ENCODE measurements around the gene ATP1A1. TPM values are rescaled to one million over a fixed set of nuclear protein-coding genes. Genes with fewer than 3 reads are reported as not detected.

The ATP1A1 gene
- total and polyA plus RNA-seq, 4 donors = 68.6 to 128 (median 82.6) TPM

GRCh38 chr1:116388122-116388521, 15.1 kb downstream of the ATP1A1 start:
- Histone ChIP-seq H3K9me3 (ENCODE audit: control insufficient read depth in 4 of 4, low read length in 3 of 4) (no peaks in the 10 kb centered on the region), H3K27me3 (ENCODE audit: control insufficient read depth in 4 of 4, insufficient read depth in 4 of 4, low read length in 3 of 4) (no peaks in the 10 kb centered on the region), H3K4me3 (ENCODE audit: low read depth in 1 of 3, low read length in 3 of 3) (no peak overlapping the region), H3K36me3 (ENCODE audit: control insufficient read depth in 4 of 4, insufficient read depth in 3 of 4, low read depth in 1 of 4, low read length in 3 of 4) (peaks cover 6 to 64% (median 50%) of the 10 kb centered on the region in 4 donors), H3K27ac (ENCODE audit: low read depth in 1 of 2, low read length in 2 of 2) (no peak overlapping the region), H3K4me1 (ENCODE audit: control insufficient read depth in 4 of 4, insufficient read depth in 4 of 4, low read length in 3 of 4) (peaks cover 3 to 39% (median 22%) of the 10 kb centered on the region in 4 donors), H3K9ac (ENCODE audit: low read depth in 1 of 2, low read length in 2 of 2) (no peak overlapping the region)
- TF ChIP-seq, protein P1, sequence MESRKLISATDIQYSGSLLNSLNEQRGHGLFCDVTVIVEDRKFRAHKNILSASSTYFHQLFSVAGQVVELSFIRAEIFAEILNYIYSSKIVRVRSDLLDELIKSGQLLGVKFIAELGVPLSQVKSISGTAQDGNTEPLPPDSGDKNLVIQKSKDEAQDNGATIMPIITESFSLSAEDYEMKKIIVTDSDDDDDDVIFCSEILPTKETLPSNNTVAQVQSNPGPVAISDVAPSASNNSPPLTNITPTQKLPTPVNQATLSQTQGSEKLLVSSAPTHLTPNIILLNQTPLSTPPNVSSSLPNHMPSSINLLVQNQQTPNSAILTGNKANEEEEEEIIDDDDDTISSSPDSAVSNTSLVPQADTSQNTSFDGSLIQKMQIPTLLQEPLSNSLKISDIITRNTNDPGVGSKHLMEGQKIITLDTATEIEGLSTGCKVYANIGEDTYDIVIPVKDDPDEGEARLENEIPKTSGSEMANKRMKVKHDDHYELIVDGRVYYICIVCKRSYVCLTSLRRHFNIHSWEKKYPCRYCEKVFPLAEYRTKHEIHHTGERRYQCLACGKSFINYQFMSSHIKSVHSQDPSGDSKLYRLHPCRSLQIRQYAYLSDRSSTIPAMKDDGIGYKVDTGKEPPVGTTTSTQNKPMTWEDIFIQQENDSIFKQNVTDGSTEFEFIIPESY (IDR thresholded peaks at IDR 0.05) = no peak
- TF ChIP-seq, protein P2, sequence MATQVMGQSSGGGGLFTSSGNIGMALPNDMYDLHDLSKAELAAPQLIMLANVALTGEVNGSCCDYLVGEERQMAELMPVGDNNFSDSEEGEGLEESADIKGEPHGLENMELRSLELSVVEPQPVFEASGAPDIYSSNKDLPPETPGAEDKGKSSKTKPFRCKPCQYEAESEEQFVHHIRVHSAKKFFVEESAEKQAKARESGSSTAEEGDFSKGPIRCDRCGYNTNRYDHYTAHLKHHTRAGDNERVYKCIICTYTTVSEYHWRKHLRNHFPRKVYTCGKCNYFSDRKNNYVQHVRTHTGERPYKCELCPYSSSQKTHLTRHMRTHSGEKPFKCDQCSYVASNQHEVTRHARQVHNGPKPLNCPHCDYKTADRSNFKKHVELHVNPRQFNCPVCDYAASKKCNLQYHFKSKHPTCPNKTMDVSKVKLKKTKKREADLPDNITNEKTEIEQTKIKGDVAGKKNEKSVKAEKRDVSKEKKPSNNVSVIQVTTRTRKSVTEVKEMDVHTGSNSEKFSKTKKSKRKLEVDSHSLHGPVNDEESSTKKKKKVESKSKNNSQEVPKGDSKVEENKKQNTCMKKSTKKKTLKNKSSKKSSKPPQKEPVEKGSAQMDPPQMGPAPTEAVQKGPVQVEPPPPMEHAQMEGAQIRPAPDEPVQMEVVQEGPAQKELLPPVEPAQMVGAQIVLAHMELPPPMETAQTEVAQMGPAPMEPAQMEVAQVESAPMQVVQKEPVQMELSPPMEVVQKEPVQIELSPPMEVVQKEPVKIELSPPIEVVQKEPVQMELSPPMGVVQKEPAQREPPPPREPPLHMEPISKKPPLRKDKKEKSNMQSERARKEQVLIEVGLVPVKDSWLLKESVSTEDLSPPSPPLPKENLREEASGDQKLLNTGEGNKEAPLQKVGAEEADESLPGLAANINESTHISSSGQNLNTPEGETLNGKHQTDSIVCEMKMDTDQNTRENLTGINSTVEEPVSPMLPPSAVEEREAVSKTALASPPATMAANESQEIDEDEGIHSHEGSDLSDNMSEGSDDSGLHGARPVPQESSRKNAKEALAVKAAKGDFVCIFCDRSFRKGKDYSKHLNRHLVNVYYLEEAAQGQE (IDR thresholded peaks at IDR 0.05) = no peak
- no peak for TF ChIP-seq SP1 (IDR thresholded peaks at IDR 0.05)
- no peak for TF ChIP-seq GABPA (IDR thresholded peaks at IDR 0.05 in 1 of 2, conservative IDR thresholded peaks at IDR 0.05 in 1 of 2)
- no peak for TF ChIP-seq JUND (IDR thresholded peaks at IDR 0.05)
- TF ChIP-seq TAF1 (conservative IDR thresholded peaks at IDR 0.05) = no peak
- no peak for TF ChIP-seq FOXA2 (IDR thresholded peaks at IDR 0.05)
- TF ChIP-seq HNF4A (conservative IDR thresholded peaks at IDR 0.05) = no peak
- no peak for TF ChIP-seq NR2F2 (IDR thresholded peaks at IDR 0.05)
- TF ChIP-seq EGR1 (IDR thresholded peaks at IDR 0.05; ENCODE audit: low read depth in 2 of 2) = no peak
- no peak for TF ChIP-seq MAX (IDR thresholded peaks at IDR 0.05)
- WGBS = 89% methylated on average over 3 of the region's 3 CpGs
- DNase-seq (ENCODE audit: low spot score) = no peak

- H3K9ac ChIP-seq (ENCODE audit: low read depth in 1 of 2, low read length in 2 of 2) = no peak overlapping the region
- WGBS = 37% methylated on average over 2 of the region's 2 CpGs
- no peak for DNase-seq (ENCODE audit: low spot score)
- peaks cover 3 to 43% (median 24%) of the 10 kb centered on the region in 4 donors for H3K4me1 ChIP-seq (ENCODE audit: control insufficient read depth in 4 of 4, insufficient read depth in 4 of 4, low read length in 3 of 4)
- H3K9me3 ChIP-seq (ENCODE audit: control insufficient read depth in 4 of 4, low read length in 3 of 4) = no peaks in the 10 kb centered on the region
- no peak overlapping the region for H3K4me3 ChIP-seq (ENCODE audit: low read depth in 1 of 3, low read length in 3 of 3)
- H3K27me3 ChIP-seq (ENCODE audit: control insufficient read depth in 4 of 4, insufficient read depth in 4 of 4, low read length in 3 of 4) = no peaks in the 10 kb centered on the region
- H3K27ac ChIP-seq (ENCODE audit: low read depth in 1 of 2, low read length in 2 of 2) = peak overlapping the region; percentile 64 to 72
- peaks cover 9 to 72% (median 56%) of the 10 kb centered on the region in 4 donors for H3K36me3 ChIP-seq (ENCODE audit: control insufficient read depth in 4 of 4, insufficient read depth in 3 of 4, low read depth in 1 of 4, low read length in 3 of 4)
- TF ChIP-seq HNF4G (IDR thresholded peaks at IDR 0.05) (no peak), HNF4A (conservative IDR thresholded peaks at IDR 0.05) (peak; percentile 43 to 50), FOXA2 (IDR thresholded peaks at IDR 0.05) (peak; percentile 93), EGR1 (IDR thresholded peaks at IDR 0.05; ENCODE audit: low read depth in 2 of 2) (no peak), SP1 (IDR thresholded peaks at IDR 0.05) (peak; percentile 45), FOXA1 (IDR thresholded peaks at IDR 0.05) (peak; percentile 77), NR2F2 (IDR thresholded peaks at IDR 0.05) (no peak), JUND (IDR thresholded peaks at IDR 0.05) (no peak), YY1 (IDR thresholded peaks at IDR 0.05) (peak; percentile 37), TAF1 (conservative IDR thresholded peaks at IDR 0.05) (no peak), GABPA (IDR thresholded peaks at IDR 0.05 in 1 of 2, conservative IDR thresholded peaks at IDR 0.05 in 1 of 2) (no peak), RAD21 (IDR thresholded peaks at IDR 0.05) (peak; percentile 21 to 59), MAX (IDR thresholded peaks at IDR 0.05) (peak; percentile 77), RXRA (IDR thresholded peaks at IDR 0.05) (peak; percentile 29 to 43)
- TF ChIP-seq, protein P3, sequence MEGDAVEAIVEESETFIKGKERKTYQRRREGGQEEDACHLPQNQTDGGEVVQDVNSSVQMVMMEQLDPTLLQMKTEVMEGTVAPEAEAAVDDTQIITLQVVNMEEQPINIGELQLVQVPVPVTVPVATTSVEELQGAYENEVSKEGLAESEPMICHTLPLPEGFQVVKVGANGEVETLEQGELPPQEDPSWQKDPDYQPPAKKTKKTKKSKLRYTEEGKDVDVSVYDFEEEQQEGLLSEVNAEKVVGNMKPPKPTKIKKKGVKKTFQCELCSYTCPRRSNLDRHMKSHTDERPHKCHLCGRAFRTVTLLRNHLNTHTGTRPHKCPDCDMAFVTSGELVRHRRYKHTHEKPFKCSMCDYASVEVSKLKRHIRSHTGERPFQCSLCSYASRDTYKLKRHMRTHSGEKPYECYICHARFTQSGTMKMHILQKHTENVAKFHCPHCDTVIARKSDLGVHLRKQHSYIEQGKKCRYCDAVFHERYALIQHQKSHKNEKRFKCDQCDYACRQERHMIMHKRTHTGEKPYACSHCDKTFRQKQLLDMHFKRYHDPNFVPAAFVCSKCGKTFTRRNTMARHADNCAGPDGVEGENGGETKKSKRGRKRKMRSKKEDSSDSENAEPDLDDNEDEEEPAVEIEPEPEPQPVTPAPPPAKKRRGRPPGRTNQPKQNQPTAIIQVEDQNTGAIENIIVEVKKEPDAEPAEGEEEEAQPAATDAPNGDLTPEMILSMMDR (IDR thresholded peaks at IDR 0.05; ENCODE audit: low read depth, low read length, missing input control) = no peak
- TF ChIP-seq, protein P1 (IDR thresholded peaks at IDR 0.05) = no peak
- TF ChIP-seq, protein P4, sequence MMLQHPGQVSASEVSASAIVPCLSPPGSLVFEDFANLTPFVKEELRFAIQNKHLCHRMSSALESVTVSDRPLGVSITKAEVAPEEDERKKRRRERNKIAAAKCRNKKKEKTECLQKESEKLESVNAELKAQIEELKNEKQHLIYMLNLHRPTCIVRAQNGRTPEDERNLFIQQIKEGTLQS (IDR thresholded peaks at IDR 0.05) = no peak
These were observed 16.0 kb downstream of the ATP1A1 start for GRCh38 chr1:116389013-116389412.
